Stimulated activated CD4-positive, alpha-beta T cell treated with anti-CD3 and anti-CD28 coated beads, Interleukin-1b, Interleukin-23, amount 100 ng/mL, for 48 hours (primary cell): ENCODE data around the gene TLR4.

Experiments used
- DNase-seq: peaks from one replicate; pipeline ENCODE4 v3.0.0-alpha.2; 2020

Gene TLR4

GRCh38 chr9:117704024-117704575, at the start of gene TLR4:
Gene TLR4, plus strand, starts transcription at chr9:117704403. Its CDS starts 70 bp downstream, at chr9:117704473.
- DNase-seq = no peak

DNA sequence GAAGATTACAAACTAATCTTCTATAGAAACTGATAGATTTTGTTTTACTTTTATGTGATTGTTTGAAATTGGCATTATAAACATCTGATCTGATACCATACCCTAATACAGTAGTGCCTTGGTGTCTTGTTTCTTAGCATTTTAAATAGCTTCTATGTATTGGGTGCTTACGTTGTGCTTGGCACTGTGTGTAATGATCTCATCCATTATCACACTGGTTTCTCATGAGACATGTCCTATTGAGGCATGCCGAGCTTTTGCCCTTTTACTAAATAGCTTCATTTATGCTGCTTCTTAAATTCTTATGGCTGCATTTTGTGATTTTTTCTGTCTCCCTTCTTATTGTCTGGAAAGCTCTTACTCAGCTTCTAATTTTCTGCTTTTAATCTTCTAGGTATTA, 48.2 kb upstream of the TLR4 start:
- DNase-seq = no peak

DNA sequence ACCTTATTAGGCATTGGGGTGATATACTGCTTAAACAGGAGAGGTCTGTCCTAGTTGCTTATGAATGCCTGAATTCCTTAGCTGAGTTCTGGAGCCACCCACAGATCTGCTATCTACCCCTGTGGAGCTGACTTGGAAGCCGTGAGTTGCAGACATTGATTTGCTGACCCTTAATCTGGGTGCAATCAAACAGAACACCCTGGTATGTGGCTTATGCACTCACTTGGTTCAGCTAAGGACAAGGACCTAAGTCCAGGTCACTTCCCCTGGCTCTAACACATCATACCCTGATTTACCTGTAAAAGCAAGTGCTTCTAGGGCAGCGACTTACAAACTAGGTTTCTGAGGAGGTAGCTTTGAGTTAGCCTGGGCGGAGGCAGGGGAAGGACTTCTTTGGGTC, 41.6 kb upstream of the TLR4 start:
- DNase-seq = no peak

DNA sequence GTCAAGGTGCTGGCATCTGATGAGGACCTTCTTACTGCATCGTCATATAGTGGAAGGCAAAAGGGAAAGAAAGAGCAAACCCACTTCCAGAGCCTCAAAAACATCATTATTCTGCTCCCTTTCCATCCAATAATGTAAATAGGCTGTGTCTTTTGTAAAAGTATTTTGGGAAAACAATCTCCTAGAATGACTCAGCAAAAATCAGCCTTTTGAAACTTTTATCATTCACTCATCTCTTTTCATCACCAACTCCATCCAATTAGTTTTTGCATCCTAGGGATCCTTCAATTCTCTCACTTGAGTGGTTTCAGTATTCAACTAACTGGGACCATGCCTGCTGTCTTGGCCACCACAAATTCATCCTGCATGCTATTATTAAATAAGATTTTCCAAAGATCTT, 39.8 kb upstream of the TLR4 start:
- DNase-seq = no peak

DNA sequence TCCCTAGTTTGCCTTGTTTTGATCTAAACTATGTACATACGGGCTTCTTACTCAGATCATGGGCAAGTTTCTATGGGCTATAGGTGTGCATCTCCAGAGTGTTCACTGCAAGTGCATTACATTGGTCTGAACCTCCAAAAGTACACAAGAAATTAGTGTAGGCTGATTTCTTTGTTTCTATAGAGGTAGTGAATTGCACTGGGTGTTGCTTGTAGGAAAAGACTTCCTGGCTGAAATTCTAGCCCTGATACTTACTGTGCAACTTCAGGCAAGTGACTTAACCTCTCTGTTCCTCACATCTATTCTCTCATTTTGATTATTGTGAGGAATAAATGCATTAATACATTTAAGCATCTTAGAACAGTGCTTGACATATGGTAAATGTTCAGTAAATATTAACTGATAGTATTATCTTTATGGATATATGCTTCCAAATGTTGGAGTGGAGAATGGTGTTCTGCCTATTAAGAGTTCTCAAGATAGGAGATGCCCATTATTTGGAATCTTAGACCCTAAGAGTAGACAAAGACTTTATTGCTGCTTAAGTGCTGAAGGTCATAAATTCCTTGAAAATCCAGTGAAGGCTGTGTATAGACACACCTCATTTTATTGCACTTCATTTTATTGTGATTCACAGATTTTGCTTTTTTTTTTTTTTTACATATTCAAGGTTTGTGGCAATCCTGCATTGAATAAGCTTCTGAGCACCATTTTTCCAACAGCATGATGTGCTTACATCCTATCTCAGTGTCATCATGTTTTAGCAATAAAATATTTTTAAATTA, 38.4 kb upstream of the TLR4 start:
- DNase-seq = no peak

- DNase-seq = no peak
These were observed 32.7 kb upstream of the TLR4 start for GRCh38 chr9:117671468-117671867.

- no peak for DNase-seq
These were observed 31.8 kb upstream of the TLR4 start for GRCh38 chr9:117672369-117672768.

DNA sequence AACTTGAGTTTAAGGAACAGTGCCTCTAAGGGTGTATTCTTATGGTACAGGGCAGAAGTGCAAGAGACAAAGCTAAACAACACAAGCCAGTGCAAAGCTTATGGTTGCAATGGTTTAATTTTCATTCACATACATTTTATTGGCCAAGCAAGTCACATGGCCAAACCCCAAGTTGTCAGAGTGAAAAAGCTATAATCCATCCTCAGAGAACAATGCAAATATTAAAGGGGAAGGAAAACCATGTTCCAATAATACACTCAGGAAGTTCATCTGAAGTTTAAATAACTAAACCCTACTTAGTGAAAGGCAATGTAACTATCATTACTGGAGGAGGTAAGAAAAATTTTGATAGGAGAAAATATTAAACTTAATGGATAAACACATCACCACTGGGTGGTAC, 26.6 kb upstream of the TLR4 start:
- DNase-seq = no peak

- DNase-seq = no peak
These were observed 25.3 kb upstream of the TLR4 start for GRCh38 chr9:117678871-117679270.

GRCh38 chr9:117679416-117679815, 24.8 kb upstream of the TLR4 start:
- no peak for DNase-seq

DNA sequence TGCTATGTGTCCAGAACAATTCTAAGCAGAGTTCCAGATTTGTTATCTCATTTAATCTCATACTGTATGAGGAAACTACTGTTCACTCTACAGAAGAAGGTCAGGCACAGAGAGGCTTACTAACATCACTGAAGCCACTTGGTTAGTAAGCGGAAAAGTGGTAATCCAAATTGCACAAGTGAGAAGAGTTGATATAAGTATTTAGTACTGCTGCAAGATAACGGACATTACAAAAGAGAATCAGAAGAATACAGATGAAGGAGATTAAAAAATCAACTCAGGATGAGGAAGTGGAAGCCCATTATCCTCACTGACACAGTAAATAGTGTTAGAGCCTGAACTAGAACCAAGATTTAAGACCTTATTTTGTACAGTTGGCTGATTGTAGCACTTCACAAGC, 22.3 kb upstream of the TLR4 start:
- no peak for DNase-seq

GRCh38 chr9:117682955-117683710, 21.1 kb upstream of the TLR4 start:
- DNase-seq = no peak

GRCh38 chr9:117687532-117687931, 16.7 kb upstream of the TLR4 start:
- DNase-seq = no peak

- no peak for DNase-seq
These were observed 12.8 kb upstream of the TLR4 start for GRCh38 chr9:117691367-117691766.

GRCh38 chr9:117696154-117696553, 8.0 kb upstream of the TLR4 start:
- DNase-seq = no peak

DNA sequence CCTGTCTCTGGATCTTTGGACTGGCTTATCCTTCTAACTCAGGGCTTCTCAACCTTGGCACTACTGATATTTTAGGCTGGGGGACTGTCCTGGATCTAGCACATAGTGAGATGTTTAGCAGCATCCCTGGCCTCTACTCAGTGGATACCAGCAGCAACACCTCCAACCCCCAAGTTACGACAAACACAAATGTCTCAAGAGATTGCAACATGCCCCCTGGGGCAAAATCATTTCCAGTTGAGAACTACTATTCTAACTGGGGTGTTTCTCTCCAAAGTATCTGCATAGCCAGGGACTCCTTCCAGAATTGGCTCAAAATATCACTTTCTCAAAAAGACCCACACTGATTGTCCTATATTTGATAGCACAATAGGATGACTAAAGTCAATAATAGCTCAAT, 7.2 kb upstream of the TLR4 start:
- DNase-seq = no peak

DNA sequence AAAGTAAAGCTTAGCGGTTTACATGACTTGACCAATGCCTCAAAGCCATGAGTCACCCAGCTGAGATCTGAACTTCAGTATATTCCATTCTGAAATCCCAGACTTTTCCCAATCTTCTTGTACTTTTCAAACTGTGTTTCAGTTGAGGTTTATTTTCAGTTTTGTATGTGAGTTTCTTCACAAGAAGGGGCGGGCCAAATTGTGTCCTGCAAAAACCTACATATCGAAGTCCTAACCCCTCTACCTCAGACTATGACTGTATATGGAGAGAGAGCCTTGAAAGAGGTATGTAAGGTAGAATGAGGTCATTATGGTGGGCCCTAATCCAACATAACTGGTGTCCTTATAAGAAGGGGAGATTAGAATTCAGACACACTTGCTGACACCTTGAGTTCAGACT, 666 bp upstream of the TLR4 start:
- no peak for DNase-seq

DNA sequence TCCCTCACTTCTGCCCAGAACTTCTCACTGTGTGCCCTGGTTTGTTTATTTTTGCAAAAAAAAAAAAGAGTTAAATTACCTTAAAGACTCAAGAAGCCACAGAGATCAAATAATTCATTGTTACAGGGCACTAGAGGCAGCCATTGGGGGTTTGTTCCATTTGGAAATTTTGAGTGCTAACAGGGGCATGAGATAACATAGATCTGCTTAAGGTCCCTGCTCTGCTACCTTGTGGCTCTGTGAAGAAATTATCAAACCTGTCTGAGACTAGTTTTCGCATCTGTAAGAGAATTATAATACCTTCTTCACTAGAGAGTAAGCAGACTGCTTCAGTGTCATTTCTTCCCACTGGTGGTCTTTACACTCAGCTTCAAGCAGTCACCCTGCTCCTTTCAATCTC, 394 bp downstream of the TLR4 start:
- DNase-seq = no peak

- DNase-seq = no peak
These were observed 1.2 kb downstream of the TLR4 start for GRCh38 chr9:117705386-117705785.

GRCh38 chr9:117706421-117707116, 2.4 kb downstream of the TLR4 start:
- no peak for DNase-seq

DNA sequence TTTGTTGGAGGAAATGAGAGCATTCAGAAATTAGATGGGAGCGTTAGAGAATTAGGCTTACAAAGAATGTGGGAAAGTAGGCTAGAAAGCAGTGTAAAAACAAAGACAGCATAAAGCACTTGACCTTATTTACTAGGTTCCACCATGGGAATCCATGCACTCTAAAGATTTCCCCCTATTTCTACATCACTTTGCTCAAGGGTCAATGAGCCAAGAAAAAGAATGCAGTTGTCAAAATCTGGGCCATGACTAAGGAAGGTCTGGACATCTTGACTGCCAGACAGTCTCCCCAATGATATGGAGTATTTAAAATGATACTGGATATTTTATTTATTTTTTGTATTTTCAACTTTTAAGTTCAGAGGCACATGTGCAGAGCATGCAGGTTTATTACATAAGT, 3.4 kb downstream of the TLR4 start:
- no peak for DNase-seq

DNA sequence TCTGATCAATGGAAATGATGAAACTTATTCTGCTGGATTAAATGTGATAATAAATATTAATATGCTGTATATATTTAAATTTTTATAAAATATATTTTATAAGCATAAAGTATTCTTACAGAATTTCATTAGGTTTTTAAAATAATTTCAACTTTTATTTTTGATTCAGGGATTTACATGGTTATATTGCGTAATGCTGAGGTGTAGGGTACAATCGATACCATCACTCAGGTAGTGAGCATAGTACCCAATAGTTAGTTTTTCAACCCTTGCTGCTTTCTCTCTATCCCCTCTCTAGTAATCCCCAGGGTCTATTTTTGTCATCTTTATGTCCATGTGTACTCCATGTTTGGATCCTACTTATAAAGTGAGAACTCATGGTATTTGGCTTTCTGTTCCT, 5.7 kb downstream of the TLR4 start:
- no peak for DNase-seq

- no peak for DNase-seq
These were observed 10.1 kb downstream of the TLR4 start for GRCh38 chr9:117714282-117714681.
